AML-193 (cell line): ENCODE measurements around the gene PGM5.
A peak's percentile ranks its signal among the peaks of the same experiment; 100 is the strongest.
"Not testable (repeated sequence)": the region's sequence is repeated elsewhere in the genome, so short reads cannot be mapped to it uniquely, and the experiment has no call there.

Source experiments
- DNase-seq, 2 experiments: peaks; one replicate each; lab custom pipeline; 2025; lab: John Stamatoyannopoulos, UW

The PGM5 gene

DNA sequence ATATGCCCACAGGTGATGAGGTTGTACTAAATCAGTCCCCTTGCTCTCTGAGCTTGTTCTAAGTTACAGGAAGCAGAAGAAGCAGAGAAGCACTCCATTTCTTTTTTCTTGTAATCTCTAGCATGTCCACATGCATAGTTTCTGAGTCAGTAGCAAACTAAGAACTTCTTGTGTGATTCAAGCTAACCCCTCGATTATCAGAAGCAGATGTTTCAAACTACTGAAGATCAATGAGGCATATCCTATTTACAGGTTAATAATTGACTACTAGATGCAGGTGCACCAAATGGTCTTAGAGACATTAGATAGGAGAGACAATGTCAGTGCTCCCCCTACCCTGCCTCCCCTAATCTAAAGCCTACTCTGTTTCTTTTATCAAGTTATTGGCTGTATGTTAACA is 21.3 kb downstream of the PGM5 start:
- DNase-seq, result not testable (repeated sequence)

DNA sequence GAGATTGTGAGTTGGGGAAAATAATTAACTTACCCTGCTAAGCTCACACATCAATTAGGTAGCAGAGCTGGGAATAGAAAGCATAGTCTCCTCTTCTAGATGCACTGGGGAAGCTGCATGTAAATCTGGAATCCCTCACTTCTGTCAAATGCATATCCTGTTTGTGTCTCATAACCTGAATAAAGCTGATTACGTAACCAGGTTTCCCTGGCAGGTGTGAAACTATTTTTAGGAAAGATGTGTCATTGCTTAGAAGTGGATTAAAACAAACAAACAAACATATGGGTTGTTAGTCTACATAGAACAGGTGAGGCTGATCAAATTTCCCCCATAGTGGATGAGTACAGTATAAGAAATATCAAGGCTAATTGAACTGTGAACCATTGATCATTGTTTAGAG is 27.5 kb downstream of the PGM5 start:
- DNase-seq, result not testable (repeated sequence)

DNA sequence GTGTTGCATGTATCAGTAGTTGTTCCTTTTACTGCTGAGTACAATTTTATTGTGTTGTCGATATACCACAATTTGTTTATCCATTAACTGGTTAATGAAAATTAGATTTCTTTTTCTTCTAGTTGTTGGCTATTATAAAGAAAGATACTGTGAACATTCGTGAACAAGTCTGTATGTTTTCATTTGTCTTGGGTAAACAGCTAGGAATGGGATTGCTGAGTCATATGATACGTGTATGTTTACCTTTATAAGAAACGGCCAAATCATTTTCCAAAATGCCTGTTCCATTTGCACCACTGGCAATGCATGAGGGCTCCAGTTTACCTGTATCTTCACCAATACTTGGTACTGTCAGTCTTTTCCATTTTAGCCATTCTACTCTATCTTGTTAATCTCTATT is 33.1 kb downstream of the PGM5 start:
- DNase-seq, result not testable (repeated sequence)

DNA sequence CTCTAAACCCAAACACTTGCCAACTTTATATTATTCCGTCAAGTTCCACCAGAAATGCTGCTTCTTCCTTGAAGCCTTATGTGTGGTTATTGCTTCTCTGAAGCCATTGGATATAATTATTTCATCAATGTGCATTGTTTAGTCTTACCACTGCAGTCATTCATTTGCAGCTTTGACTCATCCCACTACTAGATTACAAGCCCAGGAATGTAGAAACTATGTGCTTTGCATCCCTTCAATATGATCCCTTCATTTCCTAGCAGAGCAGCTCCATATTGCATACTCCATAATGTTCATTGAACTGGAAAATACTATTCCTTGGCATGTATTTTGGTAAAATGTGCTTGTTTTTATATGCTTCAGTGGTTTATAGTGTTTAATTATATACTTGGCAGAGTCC is 34.3 kb downstream of the PGM5 start:
- DNase-seq, result not testable (repeated sequence)

DNA sequence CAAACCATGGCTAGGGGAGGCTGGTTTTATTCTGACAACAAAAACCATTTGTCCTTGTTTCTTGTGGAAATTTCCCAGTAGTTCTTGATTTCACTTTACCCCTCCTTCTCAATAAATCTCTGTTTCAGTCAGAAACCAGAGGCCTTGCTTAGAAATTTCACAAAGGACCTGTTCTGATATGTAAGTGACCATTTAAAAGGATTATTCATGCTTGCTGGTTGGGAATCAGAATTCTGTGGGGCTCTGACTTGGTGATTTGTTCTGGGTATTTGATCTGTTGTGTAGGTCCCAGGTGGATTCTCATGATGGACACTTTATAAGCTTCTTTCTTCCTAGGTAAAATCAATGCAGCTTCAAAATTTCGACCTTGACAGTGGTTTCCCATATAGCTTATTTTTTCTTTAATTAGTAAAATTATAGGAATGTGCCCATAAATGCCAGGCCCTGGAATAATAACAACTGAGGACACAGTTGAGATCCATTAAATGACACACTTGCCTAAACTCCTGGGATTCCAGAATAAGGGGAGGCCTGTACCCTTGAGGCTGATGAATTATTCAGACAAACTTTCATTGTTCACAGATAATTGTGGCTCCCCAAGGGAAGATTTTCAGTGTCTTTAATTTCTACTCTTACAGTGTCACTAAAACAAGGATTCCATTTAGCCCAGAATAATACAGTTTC is 40.1 kb downstream of the PGM5 start:
- DNase-seq, result not testable (repeated sequence)

DNA sequence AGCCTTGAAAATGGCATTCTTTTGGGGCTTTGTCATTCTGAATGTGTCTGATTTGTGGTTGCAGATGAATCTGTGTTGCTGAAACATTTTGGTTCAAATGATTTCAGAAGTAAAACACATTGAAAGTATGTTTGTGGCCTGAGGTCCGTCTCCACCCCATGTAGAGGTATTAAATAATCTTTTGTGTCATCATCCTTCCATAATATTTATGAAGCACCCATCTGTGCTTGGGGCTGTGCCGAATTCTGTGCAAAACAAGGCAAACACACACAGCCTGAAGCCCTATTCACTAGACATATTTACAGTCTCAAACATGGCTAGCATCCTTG is 40.6 kb downstream of the PGM5 start:
- DNase-seq, result not testable (repeated sequence)

DNA sequence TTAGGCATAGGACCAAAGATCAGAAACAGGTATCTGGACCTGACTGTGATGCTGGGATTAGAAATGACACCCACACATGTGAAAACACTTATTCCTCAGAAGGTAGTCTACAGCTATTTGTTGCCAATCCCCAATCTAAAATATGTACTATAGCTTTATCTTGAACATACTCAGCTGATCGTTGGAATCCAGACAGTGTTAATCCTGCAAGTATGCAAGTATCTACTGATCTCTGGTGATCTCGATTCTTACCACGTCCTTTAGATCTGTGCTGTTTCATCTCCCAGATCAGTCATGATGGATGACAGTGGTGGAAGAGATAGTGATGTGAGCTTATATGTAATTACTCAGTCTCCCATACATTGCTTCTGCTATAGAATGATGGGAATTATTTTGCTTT is 41.4 kb downstream of the PGM5 start:
- not testable (repeated sequence) for DNase-seq

DNA sequence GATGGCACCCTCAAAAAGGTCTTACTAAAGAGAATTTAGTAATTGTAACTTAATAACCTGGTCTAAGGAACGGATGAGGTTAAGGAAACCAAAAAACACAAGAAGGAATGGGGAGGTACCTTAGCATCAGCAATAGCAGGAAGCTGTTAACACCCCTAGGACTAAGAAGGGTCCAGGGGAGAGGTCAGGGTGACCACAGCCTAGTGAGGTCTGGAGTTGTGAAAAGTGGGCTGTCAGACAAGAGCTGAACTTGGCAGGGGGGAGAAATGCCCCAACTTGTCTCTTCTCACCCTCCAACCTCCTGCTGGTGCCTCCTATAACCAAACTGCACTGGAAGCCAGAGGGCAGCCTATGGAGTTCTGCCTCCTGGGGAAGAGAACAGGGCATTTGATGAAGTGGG is 41.9 kb downstream of the PGM5 start:
- DNase-seq, result not testable (repeated sequence)

DNA sequence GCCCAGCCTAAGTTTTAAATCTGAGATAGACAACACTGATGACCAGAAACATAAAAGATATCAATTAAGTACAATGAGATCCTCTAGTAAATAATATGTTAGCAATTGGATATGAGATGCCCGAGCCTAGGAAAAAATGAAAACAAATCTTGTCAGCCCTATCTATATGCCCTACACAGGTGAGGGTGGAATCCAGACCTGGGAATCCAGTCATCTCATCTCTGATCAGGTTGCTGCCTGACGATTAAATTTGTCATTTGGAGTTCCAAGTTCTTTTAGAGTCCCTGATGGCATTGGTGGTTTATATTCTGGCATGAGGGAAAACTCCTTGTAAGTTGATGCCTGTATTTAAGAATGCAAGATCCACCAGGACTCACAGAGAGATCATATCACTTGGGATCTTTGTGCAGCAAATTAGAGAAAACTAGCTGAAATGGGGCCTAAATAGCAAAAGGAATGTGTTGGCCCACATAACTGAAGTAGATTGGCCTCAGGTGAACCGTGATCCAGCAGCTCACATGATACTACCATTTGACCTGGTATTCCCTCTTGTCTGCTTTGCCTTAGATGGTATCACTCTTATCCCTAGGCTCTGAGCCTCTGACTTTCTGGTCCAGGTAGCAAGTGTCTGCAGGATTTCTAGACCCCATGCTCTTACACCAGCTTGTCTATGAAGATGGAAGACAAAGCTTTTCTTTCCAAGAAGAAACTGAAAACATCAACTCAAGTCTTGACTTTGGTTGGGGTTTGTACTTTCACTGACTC is 48.2 kb downstream of the PGM5 start:
- not testable (repeated sequence) for DNase-seq

DNA sequence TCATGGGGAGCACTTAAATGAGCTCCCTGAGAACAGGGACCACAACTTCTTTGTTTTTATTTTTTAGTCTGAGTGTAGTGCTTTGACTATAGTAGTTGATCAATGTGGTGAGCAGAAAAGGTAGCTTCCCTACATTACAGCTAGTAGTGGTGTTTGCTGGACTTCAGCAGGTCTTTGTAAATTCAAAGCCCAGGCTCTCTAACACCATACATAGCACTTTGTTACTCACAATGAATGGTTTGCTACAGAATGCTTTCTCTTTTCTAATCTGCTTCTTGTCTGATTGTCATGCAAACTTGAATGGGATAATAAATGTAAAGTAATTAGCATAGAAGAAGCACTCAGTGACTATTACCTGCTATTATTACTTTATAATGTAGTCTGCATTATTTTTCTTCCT is 55.5 kb downstream of the PGM5 start:
- not testable (repeated sequence) for DNase-seq

DNA sequence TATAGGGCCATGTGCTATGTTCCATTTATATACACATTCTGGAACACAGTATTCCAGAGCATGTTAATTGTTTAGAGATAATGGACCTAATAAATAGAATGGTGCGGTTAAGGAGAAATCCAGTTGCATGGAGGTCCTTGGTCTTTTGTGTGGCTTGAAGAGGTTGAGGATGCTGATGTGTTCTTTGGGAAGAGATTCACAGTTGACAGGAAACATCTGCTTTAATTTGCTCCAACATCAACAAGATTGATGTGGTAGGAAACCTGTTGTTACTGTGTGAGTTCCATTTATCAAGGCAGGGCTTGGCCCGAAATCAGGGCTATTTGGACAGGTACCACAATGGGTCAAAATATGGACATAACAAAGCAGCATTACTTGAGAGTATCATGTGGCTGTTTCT is 56.3 kb downstream of the PGM5 start:
- DNase-seq, result not testable (repeated sequence)

DNA sequence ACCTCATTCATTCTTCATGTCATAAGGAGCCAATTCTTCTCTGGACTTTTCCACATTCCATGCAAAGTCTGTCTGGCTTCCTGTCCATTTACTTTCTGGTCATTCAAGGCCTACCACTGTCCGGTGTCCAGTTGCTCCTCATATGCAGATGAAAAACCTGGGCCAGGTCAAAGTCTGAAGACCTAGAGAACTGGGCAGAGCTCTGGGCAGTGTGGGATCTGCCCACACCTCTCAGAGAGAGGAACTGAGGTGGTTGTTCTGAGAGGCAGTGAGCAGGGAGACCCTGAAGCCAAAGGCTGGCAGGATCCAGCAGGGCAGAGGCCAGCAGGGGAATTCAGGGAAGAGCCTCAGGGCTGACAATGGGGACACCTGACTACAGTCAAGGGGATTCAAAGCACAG is 58.7 kb downstream of the PGM5 start:
- DNase-seq, result not testable (repeated sequence)

DNA sequence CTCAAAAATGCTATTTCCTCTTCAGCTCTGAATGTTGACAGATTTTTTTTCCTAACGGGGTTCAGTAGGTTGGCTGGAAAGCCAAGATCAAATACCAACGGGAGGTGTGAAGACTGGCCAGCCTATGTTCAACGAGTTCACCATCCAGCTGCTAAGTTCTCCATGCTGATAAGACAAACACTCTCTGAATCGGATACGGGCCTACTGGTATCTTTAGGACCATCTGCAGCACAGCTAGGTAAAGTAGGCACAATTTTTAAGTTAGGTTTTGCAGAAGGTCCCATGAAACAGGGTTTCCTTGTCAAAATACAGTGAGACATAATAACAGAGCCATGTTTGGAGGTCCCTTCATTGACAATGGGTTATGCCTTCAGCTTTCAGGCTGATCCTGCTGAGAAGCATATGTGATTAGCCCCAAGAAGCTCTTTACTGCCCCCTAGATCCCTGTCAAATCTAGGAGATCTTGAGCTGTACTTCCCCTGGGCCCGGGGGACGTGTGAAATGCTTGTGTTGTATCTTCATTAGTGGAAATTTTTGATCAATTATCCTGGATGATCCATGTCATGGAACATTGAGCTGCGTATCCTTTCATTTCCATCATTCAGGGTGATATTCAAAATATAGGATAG is 60.6 kb downstream of the PGM5 start:
- DNase-seq, result peak; percentile 51 to 53

DNA sequence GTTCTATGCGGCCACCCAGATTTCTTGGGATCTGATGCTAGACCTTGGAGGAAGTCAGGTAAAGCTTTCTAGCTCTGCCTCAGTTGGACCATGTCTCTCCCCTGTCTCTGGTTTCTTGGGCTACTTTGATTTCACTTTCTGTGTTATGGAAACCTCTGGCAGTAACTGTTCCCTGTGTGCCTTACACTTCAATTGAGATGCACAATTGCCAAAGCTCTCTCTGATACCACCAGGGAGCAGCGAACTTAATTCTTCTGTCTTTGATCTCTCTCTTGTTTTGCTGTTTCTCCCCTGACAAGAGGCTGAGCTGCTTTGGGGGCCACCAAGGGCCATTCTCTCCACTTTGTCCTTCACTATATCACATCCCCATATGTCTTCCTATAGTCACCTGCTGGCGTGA is 61.4 kb downstream of the PGM5 start:
- no peak for DNase-seq

DNA sequence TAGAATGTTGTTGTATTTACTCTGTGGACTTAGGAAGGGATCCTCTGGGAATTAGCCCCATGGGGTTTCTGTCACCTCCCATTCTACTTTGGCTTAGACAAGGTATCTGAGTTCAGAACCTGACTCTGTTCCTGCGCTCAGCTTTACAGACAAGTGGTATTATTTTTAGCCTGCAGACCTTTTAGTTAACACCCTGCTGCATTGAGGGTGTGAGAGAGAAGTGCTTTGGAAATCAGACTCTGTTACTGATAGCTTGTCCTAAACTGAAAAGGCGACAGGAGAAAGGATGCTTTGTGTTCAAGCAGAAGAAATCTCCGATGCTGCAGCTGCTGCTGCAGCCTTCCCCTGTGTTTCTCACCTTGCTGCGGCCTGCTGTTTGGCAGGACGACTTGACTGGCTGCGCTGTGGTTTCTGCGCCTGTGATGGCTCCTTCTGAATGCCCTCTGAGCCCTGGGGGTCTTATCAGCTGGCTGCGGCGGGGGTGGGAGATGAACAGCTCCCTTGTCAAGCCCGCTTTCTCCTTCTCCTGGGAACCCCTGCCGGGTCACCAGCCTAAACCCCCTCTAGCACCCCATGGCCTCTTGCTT is 61.9 kb downstream of the PGM5 start:
- DNase-seq, result no peak

DNA sequence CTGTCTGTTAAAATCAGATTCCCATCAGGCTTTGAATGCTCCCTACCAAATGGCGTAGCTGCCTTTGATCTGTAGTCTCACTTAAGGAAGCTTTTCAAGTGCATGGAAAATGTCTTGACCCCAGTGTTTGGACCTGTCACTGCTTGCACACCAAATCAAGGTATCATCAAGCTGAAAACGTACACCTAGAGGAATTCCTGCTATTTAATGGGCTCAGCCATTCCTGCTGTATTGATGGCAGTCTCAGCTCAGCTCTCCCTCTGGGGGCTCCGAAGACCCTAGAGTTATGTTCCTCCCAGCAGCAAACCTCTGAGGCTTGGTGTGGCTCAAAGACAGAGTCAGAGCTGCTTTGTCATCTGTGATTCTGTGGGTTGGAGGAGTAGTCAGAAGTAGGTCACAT is 63.5 kb downstream of the PGM5 start:
- DNase-seq, result no peak

DNA sequence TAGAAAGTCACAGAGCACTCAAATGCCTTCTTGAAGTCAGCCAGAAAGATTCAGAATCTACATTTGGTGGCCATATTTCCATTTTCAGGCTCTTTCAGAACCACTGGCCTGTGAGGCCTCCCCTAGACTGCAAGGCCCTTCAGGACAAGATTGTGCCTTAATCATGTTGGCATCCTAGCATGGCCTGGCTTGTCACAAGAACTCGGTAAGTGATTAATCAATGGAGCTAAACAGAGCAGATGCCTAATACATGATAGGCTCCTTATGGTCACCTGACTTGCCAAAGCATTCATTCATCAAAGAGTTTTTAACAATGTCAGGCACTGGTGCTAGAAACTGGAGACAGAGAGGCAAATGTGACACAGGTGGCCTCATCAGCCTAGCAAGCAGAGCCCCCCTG is 70.3 kb downstream of the PGM5 start:
- DNase-seq, result no peak

DNA sequence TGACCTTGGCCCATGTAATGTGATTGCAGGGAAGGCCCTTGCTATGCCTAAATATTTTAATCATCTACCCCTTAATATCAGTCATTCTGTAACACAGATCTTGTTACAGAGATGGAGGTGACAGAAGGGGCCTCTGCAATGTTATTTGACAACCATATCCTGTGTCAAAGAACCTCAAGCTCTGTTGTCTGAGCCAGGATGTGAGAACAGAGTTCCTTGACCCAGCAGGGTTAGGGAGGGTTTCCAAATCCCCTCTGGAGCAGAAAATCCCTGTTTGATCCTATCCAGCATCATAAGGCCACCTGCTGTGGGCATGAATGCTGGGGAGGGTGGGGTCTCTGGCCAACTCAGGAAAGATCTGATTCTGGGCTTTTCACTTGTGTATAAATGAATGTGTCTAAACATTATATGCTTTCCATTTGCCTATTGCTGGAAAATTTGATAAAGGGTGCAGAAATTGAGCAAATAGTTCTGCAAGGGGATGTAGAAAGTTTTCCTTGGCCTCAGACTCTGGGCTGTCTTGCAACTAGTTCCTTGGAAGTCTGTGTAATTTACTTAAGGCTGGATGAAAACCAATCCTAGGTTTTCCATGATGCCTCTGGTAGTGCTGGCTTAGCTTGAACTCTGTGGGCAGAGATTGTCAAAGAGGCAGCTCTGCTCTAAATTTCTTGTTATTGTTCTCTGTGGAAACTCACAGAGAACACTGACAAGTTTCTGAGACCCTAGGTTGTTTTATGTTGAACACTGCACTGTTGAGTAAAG is 71.0 kb downstream of the PGM5 start:
- DNase-seq, result no peak

DNA sequence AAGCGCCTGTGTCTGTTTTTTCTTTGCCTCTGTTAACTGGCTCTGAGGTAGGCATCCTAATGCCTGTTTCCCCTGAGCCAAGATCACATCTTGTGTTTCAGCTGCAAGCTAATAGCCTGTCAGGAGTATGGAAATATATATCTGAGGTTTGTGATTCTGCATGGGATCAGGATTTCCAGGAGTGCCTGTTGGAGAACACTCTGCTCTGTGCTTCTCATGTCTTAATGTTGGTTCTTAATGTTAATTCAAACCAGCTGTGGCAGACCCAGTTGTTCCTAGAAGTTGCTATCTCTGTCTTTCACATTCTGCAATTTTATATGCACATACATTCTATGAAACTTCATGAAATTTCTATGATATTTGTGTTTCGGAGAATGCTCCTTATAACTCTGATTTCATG is 72.1 kb downstream of the PGM5 start:
- DNase-seq, result no peak

DNA sequence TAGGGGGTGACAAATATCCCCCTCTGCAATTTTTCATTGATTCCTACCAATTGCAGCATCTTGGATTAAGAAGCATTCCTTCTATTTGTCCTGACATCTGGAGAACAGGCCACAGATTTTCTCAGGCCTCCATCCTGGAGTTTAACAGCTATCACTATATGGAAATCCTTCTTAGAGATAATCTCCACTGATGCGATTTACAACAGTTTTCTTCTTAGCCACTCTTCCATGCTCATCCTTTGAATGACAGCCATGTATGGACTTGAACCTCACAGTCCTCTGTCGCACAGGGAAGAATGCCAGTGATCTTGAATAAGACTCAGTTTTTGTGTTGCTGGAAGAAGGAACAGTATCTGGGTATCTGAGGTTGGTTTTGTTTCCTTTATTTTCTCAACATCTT is 73.2 kb downstream of the PGM5 start:
- DNase-seq, result no peak

DNA sequence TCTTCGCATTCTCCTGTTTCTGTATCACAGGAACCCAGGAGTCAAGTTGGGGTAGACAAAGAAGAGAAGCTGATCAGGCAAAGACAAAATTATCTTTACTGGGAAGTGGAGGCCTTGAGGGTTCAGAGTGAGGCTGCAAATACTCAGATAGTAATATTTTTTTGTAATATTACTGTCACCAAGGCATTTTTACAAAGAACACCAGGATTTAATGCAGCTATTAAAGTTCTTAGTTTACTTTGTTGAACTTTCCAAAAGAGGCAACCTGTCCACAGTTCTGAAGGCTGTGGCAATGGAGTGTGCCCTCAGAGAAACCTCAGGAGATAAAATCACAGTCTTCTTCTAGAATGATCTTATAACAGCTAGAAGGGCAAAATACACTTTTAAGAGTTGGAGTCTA is 74.9 kb downstream of the PGM5 start:
- DNase-seq, result no peak

DNA sequence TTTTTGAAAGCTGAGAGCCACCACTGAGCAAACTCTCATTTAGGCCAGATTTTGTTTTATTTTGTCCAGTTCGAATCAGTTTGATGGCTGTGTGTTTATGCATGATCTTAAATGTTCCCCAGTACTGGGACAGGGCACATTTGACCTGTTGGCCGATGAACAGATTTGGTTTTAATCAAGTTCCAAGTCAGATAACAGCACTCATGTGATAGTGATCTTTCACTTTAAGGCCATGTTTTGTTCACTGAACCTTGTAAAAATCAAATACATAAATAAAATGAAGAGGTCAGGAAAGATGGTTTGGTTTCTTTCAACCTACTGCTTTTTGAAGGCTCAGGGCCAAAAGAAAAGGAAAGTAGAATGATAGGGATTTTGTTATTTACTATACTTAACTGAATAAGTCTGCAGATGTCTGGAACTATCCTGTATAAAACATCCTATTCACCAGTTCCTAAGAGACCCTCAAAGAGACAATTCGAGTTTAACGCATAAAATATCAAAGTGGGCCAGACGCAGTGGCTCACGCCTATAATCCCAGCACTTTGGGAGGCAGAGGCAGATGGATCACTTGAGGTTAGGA is 77.2 kb downstream of the PGM5 start:
- DNase-seq, result no peak
